Activated CD4-positive, alpha-beta T cell treated with anti-CD3 and anti-CD28 coated beads for 48 hours (primary cell): ENCODE data around the gene FAM241B.

Experiments
- DNase-seq: peaks from one replicate; pipeline ENCODE4 v3.0.0-alpha.2; 2020

Gene FAM241B

GRCh38 chr10:69649786-69650550 lies 19.9 kb downstream of the FAM241B start:
- no peak for DNase-seq

- DNase-seq: no peak
Measured at GRCh38 chr10:69650589-69651261, 20.7 kb downstream of the FAM241B start.

DNA sequence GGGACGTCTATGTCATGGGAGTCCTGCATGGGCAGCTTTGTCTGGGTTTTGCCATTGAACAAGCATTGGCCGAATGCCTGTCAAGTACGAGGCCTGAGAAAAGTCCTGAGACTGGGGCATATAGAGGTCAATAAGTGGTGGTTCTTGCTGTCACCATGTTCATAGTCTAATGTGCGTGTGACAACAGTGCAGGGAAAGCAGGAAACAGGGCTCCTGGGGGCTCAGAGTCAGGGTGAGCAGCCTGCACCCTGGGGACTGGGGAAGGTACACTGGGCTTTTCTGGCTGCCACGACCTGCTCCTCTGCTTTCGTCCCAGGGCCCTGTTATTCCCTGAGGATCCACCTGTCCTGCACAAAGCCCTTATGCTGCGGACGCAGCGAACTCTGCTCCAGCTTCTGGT lies 21.3 kb downstream of the FAM241B start:
- no peak for DNase-seq

- DNase-seq: no peak
Measured at GRCh38 chr10:69652111-69652856, 22.2 kb downstream of the FAM241B start.

GRCh38 chr10:69652857-69653199 lies 22.8 kb downstream of the FAM241B start:
- DNase-seq: no peak

- DNase-seq: no peak
Measured at GRCh38 chr10:69653561-69653960, 23.5 kb downstream of the FAM241B start.

GRCh38 chr10:69655124-69655867 lies 25.2 kb downstream of the FAM241B start:
- no peak for DNase-seq

DNA sequence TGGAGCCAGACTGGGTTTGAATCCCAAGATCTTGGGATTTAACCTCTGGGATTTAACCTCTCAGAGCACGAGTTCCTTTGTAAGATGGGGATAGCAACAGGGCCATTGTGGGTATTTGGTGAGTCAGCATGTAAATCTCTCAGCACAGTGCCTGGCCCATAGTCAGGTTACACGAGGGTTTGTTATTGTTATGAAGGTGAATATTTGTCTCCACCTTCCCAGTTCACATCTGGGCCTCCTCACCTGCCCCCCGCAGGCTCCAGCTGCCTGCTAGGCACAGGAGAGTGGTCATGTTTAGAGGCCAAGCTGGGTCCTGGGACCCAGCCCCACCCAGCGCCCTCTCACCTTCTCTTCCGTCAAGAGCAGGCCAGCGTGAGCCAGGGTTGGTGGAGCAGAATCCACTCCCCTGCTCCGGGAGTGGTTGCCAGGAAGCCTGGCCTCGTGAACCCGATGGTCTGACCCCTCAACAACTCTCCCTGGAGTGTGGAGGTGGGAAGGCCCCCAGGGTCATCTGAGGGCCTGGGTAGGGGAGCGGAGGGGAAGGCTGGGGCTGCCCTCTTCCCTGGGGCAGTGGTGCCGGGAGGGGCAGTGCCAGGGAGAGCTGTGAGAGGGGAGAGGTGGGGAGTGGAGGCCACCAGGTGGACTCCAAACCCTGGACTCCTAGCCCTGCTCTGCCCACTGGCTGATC lies 26.0 kb downstream of the FAM241B start:
- no peak for DNase-seq

DNA sequence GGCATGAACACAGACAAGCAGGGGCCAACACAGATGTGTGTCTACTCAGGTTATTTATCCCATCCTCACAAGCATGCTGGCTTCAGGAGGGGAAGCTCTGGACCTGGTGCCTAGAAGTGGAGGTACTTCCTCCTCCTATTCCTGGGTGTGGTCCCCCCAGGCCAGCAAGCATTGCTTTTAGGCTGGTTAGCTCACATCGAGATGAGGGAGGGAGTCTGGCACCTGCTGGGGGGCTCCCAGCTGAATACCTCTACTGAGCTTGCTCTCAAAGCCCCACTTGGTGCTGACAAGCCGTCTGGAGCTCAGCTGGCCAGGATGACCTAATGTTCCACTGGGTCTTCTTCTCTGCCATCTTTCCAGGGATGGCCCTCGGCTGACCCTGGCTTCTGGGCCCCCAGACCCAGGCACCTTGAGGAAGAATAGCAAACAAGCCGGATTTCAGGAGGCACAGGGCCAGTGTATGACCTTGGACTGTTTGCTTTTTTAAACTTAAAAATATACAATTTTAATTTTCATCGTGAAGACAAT lies 26.8 kb downstream of the FAM241B start:
- DNase-seq: no peak

DNA sequence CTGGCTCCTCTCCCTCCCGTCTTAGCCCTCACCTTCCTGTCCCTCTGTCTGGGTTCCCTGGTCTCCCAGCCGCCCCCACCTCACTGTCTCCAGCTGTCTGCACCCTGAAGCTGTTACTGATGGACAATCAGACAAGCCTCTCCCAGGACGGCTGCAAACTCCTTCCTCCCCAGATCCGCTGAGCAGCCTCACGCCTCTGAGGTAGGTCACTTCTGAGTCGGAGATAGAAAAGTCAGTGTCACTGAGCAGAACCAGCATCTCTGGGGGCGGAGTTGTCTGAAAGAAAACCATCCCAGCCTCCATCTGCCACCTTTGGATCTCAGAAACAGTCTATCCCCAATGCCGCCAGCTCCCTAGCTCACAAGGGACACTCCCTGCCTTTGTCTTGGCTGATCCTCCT lies 27.4 kb downstream of the FAM241B start:
- DNase-seq: peak; percentile 10

DNA sequence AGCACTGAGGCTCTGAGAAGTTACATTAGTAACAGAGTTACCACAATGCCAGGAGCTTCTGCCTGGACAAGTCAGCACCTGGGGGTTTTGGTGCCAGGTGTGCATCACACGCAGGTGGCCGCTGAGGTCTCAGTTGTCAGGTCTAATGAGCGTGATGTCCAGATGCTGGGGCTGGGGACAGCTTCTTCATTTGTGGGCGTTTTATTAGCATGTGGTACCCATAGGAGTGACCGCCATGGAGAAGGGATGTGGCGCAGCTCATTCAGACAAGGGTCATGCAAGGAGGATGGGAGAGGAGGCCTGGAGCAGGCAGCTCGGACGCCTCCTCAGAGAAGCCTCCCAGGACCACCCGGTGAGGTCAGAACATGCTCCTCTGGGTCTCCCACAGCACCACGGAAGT lies 27.8 kb downstream of the FAM241B start:
- no peak for DNase-seq

DNA sequence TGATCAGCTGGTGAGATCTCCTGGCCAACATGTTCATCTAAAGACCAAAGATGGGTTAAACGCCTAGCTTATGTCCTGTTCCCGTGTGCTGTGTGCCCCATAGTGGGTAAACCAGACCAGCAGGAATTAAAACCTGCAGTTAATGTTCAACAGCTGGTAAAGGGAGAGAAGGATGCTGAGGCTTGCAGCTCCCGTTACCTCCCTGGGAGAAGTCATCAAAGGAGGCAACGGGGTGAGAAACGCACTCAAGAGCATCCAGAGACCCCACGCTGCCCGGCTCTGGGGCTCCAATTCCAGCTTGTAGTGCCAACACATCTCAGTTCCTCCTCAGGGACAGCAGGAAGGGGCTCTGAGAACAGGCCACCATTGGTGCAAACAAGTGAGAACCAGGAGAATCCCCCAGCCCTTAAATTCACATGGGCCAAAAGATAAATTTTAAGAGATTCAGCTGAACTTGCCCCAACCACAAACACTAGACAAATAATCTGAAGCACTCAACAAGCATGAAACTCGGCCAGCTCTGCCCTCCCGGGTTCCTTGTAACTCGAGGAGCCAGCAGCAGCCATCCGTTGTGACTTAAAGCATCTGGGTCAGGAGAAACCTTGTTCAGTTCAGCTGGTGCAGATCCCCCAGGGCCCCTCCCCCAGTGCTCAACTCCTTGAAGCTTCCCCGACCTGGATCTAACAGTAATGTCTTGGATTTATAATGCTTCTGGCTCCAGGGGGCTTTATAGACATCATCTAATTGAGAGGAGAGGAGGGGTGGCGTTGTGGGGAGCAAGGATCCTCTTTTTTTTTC lies 29.4 kb downstream of the FAM241B start:
- DNase-seq: no peak

GRCh38 chr10:69660296-69660695 lies 30.2 kb downstream of the FAM241B start:
- DNase-seq: no peak

GRCh38 chr10:69661414-69662172 lies 31.5 kb downstream of the FAM241B start:
- DNase-seq: no peak

- DNase-seq: no peak
Measured at GRCh38 chr10:69662173-69662877, 32.3 kb downstream of the FAM241B start.

- no peak for DNase-seq
Measured at GRCh38 chr10:69662901-69663300, 32.9 kb downstream of the FAM241B start.

DNA sequence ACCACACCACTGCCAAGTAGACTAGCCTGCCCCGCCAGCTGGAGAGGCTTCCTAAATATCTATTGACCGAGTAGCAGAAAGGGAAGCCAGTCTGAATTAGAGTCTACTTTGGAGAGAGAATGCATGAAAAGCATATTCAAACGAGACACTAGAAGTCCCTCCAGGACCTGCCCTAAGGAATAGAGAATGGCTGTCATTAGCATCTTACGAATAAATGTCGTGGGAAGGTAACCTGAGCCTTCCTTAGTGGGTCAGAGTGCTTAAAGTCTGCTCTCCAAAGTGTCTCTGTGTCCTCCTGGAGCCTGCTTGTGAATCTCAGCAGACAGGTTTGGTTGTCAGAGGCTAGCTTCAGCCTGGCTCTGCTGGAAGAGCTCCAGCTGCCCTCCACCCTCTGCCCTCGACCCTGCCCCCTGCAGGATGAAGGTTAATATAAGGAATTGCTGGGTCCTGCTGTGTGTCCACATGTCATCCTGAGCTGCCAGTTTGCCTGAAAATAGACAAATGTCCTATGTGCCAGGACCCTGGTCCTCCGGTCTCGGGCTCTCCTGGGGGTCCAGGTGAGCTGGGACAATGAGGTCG lies 33.4 kb downstream of the FAM241B start:
- no peak for DNase-seq

- no peak for DNase-seq
Measured at GRCh38 chr10:69665474-69666320, 35.6 kb downstream of the FAM241B start.

DNA sequence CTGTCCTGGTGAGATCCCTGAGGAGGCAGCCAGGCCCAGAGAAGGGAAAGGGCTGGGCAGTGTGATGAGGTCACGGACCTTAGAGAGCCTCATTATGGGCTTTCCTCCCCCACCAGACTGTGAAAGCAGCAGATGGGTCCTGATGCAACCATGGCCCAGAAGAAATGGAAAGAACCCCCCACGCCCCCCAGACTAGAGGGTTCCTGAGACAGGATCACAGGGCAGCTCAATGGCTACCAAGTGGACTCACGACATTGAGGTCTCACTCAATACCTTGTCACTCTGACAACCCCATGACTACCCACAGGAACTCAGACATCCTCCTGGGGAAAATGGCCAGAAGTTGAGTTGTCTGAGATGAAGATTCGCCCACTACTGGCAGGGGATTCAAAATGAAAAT lies 36.7 kb downstream of the FAM241B start:
- no peak for DNase-seq
